A673 (cell line): ENCODE data around the gene KCNIP4. TPM values are rescaled to one million over a fixed set of nuclear protein-coding genes. Genes with fewer than 3 reads are reported as not detected.

Experiments used
- BruUV-seq: library from RNA; stranded (reverse); fragments of 400-500 nt; replicated peaks from 2 replicates; lab custom pipeline; 2021; lab: Mats Ljungman, UMichigan
- CTCF ChIA-PET: fragments of 300-600 bp; sonication (Branson Sonifier 250); formaldehyde crosslinking; loops from one replicate; lab custom pipeline; 2022; ENCODE audit warnings: antibody characterized with exemption; lab: Charles Lee
- POLR2A ChIA-PET: fragments of 300-600 bp; sonication (Branson Sonifier 250); formaldehyde crosslinking; loops from one replicate; lab custom pipeline; 2022; ENCODE audit warnings: antibody characterized with exemption; ENCODE audit not compliant: low non-redundant PET; lab: Charles Lee
- DNase-seq: peaks from one replicate; pipeline ENCODE4 v3.0.0-alpha.2; 2015; ENCODE audit warnings: low spot score
- H3K27ac ChIP-seq: fragments of 200-600 bp; sonication (generic); 2 replicates; pipeline ENCODE4 v1.5.1; 2016; ENCODE audit warnings: mixed run types, low read depth, mild to moderate bottlenecking, mixed read lengths, antibody characterized with exemption, low read length; ENCODE audit not compliant: poor library complexity, severe bottlenecking
- H3K27me3 ChIP-seq: fragments of 200-600 bp; sonication (generic); replicated peaks from 2 replicates; pipeline ENCODE4 v1.6.1; 2017; ENCODE audit warnings: mixed run types, low read depth, mild to moderate bottlenecking, mixed read lengths, antibody characterized with exemption, low read length; ENCODE audit not compliant: insufficient read depth, poor library complexity
- H3K36me3 ChIP-seq: fragments of 200-600 bp; sonication (generic); 2 replicates; pipeline ENCODE4 v1.6.1; 2016; ENCODE audit warnings: mixed run types, mild to moderate bottlenecking, mixed read lengths, antibody characterized with exemption, low read length; ENCODE audit not compliant: insufficient read depth, poor library complexity, severe bottlenecking
- H3K4me1 ChIP-seq: fragments of 200-600 bp; sonication (generic); 2 replicates; pipeline ENCODE4 v1.6.1; 2017; ENCODE audit warnings: mixed run types, mild to moderate bottlenecking, mixed read lengths, antibody characterized with exemption, low read length; ENCODE audit not compliant: insufficient read depth, poor library complexity, severe bottlenecking
- H3K4me3 ChIP-seq: fragments of 200-600 bp; sonication (generic); 2 replicates; pipeline ENCODE4 v1.5.1; 2016; ENCODE audit warnings: low read depth, mixed run types, mild to moderate bottlenecking, mixed read lengths, low read length; ENCODE audit not compliant: poor library complexity, severe bottlenecking
- H3K9me3 ChIP-seq: fragments of 200-600 bp; sonication (generic); 2 replicates; pipeline ENCODE4 v1.6.1; 2016; ENCODE audit warnings: mixed run types, low read depth, mild to moderate bottlenecking, mixed read lengths, antibody characterized with exemption, low read length; ENCODE audit not compliant: poor library complexity, severe bottlenecking
- EZH2 ChIP-seq: fragments of 200-600 bp; sonication (generic); IDR thresholded peaks from 2 replicates; pipeline ENCODE4 v1.6.1; 2017; ENCODE audit warnings: borderline replicate concordance, low read depth, mild to moderate bottlenecking, mixed read lengths, antibody characterized with exemption, low read length; ENCODE audit not compliant: poor library complexity, severe bottlenecking
- intact Hi-C: fragments of 100-400 bp; cut with micrococcal nuclease; formaldehyde crosslinking; loops from one replicate; pipeline ENCODE4 v1.10.0; 2022; ENCODE audit not compliant: unreplicated experiment
- total RNA-seq: library from RNA; stranded (reverse); gene quantifications from 2 replicates; pipeline ENCODE4 v1.2.3, GENCODE V29; 2021
- TF ChIP-seq, protein P1 (sequence below): fragments of 300-800, 200-600 bp; sonication (generic); conservative IDR thresholded peaks from 2 replicates; pipeline ENCODE4 v1.5.1; 2017; ENCODE audit warnings: low read depth, mild to moderate bottlenecking, antibody characterized with exemption, low read length, moderate library complexity, mixed read lengths

The KCNIP4 gene
- total RNA-seq, 1 experiment from 2014 or later: not detected

- no peak for TF ChIP-seq EZH2
- TF ChIP-seq, protein P1, sequence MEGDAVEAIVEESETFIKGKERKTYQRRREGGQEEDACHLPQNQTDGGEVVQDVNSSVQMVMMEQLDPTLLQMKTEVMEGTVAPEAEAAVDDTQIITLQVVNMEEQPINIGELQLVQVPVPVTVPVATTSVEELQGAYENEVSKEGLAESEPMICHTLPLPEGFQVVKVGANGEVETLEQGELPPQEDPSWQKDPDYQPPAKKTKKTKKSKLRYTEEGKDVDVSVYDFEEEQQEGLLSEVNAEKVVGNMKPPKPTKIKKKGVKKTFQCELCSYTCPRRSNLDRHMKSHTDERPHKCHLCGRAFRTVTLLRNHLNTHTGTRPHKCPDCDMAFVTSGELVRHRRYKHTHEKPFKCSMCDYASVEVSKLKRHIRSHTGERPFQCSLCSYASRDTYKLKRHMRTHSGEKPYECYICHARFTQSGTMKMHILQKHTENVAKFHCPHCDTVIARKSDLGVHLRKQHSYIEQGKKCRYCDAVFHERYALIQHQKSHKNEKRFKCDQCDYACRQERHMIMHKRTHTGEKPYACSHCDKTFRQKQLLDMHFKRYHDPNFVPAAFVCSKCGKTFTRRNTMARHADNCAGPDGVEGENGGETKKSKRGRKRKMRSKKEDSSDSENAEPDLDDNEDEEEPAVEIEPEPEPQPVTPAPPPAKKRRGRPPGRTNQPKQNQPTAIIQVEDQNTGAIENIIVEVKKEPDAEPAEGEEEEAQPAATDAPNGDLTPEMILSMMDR: 0 out of 2 replicates have a peak, but pooled peaks have one; percentile 8
- POLR2A ChIA-PET: no interaction called here
- Histone ChIP-seq H3K4me1 (no peaks in the 10 kb centered on the region), H3K27ac (no peak overlapping the region), H3K27me3 (no peaks in the 10 kb centered on the region), H3K9me3 (no peaks in the 10 kb centered on the region), H3K36me3 (no peaks in the 10 kb centered on the region), H3K4me3 (no peak overlapping the region)
- no peak for DNase-seq
- intact Hi-C loops: no loop called here
- CTCF ChIA-PET: interaction anchor here (0.7 kb wide), 1 partner anchor 110 kb away, joined by 3 read pairs; no protein-coding TSS in a partner anchor
- BruUV-seq: no TSS peak
These were observed 756.2 kb downstream of the KCNIP4 start for GRCh38 chr4:21192367-21192766.

DNA sequence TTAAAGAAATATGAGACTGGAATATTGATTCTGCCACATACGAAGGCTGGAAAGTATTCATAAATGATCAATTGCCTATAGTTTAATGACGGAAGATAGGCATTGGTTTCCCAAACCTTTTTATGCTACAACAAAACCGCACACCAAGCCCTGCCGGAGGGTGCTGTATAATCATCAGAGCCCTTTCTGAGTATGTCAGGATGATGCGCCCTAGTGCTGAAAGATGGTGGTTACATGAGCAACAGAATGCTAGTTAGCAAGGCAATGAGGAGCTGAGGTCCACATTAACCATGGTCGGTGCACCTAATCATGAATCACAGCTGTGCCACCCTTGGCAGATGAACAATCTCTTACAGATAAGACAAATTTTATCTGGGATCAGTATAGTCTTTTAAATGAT, 757.3 kb downstream of the KCNIP4 start:
- no TSS peak for BruUV-seq
- Histone ChIP-seq H3K4me1 (no peaks in the 10 kb centered on the region), H3K36me3 (no peaks in the 10 kb centered on the region), H3K9me3 (no peaks in the 10 kb centered on the region), H3K4me3 (no peak overlapping the region), H3K27ac (no peak overlapping the region), H3K27me3 (no peaks in the 10 kb centered on the region)
- TF ChIP-seq, protein P1: no peak
- no peak for TF ChIP-seq EZH2
- CTCF ChIA-PET: no interaction called here
- intact Hi-C loops: no loop called here
- POLR2A ChIA-PET: no interaction called here
- no peak for DNase-seq

- DNase-seq: no peak
- Histone ChIP-seq H3K36me3 (no peaks in the 10 kb centered on the region), H3K4me1 (no peaks in the 10 kb centered on the region), H3K27ac (no peak overlapping the region), H3K9me3 (no peaks in the 10 kb centered on the region), H3K4me3 (no peak overlapping the region), H3K27me3 (no peaks in the 10 kb centered on the region)
- no TSS peak for BruUV-seq
- ChIA-PET CTCF (no interaction called here), POLR2A (no interaction called here)
- intact Hi-C loops: no loop called here
- TF ChIP-seq, protein P1: no peak
- no peak for TF ChIP-seq EZH2
These were observed 763.8 kb downstream of the KCNIP4 start for GRCh38 chr4:21184788-21185187.
